Measurements from ENCODE around the gene PLAU.

The PLAU gene

DNA sequence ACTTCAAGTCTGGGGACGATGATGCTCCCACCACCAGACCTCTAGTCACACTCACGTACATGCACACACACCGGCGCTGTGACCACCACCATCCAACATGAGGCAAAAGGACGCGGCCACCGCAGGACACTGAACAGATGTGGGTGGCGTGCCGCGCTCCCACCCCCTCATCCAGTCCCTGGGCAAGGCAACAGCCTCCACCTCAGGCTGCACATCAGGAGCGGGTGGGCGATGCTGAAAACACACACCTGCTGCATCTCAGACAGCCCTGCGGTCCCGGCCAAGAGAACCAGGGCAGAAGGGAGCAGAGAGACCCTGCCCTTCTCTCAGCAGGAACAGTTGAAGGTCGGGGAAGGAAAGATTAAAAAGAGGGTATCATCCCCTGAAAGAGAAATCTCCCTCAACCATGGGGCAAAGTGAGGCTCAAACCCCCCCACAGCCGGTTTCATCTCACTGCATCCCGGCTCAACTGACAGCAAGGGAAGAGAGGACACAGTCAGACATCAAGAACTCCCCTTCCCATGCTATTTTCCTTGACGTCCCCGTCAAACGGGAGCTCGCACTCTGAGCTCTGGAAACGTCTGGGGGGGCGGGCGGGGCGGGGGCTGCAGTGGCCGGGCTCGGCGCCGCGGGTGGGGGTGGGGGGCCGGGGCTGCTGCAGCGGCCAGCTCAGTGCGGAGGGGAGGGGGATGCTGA is 37.6 kb upstream of the PLAU start:
- in situ Hi-C loops (cut with MboI; ENCODE audit: low sequenced_read_pairs, unreplicated experiment): no loop called here
- DNase-seq (ENCODE audit: low spot score): no peak
- no peak for TF ChIP-seq CTCF (IDR thresholded peaks at IDR 0.05; ENCODE audit: borderline replicate concordance, control extremely low read depth, extremely low read depth, insufficient read depth, missing control alignments)

DNA sequence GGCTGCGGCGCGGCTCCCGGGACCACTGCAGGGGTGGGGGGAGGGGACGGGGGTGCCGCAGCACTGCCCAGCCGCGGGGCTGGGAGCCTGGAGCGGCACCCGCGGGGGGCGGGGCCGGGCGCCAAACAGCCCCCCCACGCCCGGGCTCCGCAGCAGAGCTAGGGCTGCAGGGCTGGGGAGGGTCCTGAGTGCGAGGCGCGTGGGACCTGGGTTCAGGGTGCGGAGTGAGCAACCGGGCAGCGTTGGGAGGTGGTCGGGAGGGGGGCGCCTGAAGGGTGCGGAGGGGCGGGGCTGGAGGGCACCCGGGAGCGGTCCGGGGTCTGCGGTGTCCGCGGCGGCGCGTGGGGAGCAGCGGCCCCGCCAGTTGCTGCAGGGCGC is 37.1 kb upstream of the PLAU start:
- no peak for TF ChIP-seq CTCF (IDR thresholded peaks at IDR 0.05; ENCODE audit: borderline replicate concordance, control extremely low read depth, extremely low read depth, insufficient read depth, missing control alignments)
- in situ Hi-C loops (cut with MboI; ENCODE audit: low sequenced_read_pairs, unreplicated experiment): no loop called here
- peak; percentile 56 for DNase-seq (ENCODE audit: low spot score)

- in situ Hi-C loops (cut with MboI; ENCODE audit: low sequenced_read_pairs, unreplicated experiment): loop anchor here (25.0 kb wide), 1 partner anchor 213 kb away; no protein-coding TSS in a partner anchor
- peak; percentile 97 for DNase-seq (ENCODE audit: low spot score)
- no peak for TF ChIP-seq CTCF (IDR thresholded peaks at IDR 0.05; ENCODE audit: borderline replicate concordance, control extremely low read depth, extremely low read depth, insufficient read depth, missing control alignments)
These were observed 36.4 kb upstream of the PLAU start, which contains the start of gene CAMK2G for GRCh38 chr10:73874267-73875138. Gene CAMK2G, minus strand, starts transcription at chr10:73874555. Its CDS starts 94 bp downstream, at chr10:73874461.

GRCh38 chr10:73875139-73875475 is 35.8 kb upstream of the PLAU start:
- peak; percentile 65 for DNase-seq (ENCODE audit: low spot score)
- in situ Hi-C loops (cut with MboI; ENCODE audit: low sequenced_read_pairs, unreplicated experiment): loop anchor here (25.0 kb wide), 1 partner anchor 212 kb away; no protein-coding TSS in a partner anchor
- no peak for TF ChIP-seq CTCF (IDR thresholded peaks at IDR 0.05; ENCODE audit: borderline replicate concordance, control extremely low read depth, extremely low read depth, insufficient read depth, missing control alignments)

DNA sequence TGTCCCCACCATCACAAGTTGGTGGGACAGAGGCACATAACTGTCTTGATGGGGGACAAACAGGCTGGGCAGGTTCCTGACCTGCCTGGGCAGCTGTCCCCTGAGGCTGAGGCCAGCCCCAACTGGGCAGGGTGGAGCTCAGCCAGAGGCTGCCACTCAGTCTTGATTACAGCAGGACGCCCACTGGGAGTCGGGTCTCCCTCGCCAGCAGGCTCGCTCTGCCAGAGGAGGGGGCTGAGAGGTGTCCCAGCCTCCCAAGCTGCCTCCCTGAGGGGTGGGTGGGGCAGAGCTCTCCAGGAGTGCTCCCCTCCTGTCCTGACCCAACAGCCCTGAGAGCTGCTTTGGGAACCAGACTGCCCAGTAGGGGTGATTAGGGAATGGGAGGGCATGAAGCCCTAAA is 34.8 kb upstream of the PLAU start:
- no peak for TF ChIP-seq CTCF (IDR thresholded peaks at IDR 0.05; ENCODE audit: borderline replicate concordance, control extremely low read depth, extremely low read depth, insufficient read depth, missing control alignments)
- no peak for DNase-seq (ENCODE audit: low spot score)
- in situ Hi-C loops (cut with MboI; ENCODE audit: low sequenced_read_pairs, unreplicated experiment): loop anchor here (25.0 kb wide), 1 partner anchor 211 kb away; no protein-coding TSS in a partner anchor

GRCh38 chr10:73876566-73876965 is 34.4 kb upstream of the PLAU start:
- TF ChIP-seq CTCF (IDR thresholded peaks at IDR 0.05; ENCODE audit: borderline replicate concordance, control extremely low read depth, extremely low read depth, insufficient read depth, missing control alignments): no peak
- DNase-seq (ENCODE audit: low spot score): no peak
- in situ Hi-C loops (cut with MboI; ENCODE audit: low sequenced_read_pairs, unreplicated experiment): loop anchor here (25.0 kb wide), 1 partner anchor 211 kb away; no protein-coding TSS in a partner anchor

Measured in GM13976 (cell line).